ENCODE results near the gene KCNQ1.

DNA sequence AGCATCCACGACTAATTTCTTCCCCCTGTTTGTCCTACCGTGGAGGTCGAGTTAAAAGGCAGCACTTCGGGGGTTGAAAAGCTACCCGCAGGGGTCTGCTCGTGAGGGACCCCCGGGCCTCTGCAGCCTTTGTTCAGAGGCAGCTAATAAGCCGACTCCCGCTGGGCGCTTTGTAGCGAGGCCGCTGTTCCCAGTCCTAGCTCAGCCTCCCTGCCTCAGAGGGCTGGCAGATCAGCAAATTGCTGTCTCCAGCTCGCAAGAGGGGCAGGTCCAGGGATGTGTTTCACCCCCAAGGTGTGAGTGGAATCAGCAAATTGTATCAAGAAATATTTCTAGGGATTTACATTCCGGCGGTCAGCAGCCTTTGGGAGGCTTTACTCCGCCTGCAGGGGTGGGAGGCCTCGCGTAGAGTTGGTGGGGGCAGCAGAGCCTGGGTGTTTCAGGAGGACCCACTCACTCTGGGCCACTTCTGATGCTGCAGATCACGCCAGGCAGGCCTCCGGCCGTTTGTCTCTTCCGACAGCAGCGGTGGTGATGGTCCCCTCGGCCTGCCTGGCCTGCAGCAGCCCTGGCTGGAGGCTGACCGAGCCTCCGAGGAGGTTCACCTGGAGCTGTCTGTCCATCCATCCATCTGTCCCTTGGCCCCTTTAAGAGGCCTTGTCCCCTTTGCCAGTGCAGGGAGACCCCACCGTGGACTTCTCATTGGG is 276.6 kb downstream of the KCNQ1 start:
- TF ChIP-seq CTCF (IDR thresholded peaks at IDR 0.05; ENCODE audit: borderline replicate concordance, extremely low read depth, low read length, poor library complexity, severe bottlenecking) (no peak), EZH2 (IDR thresholded peaks at IDR 0.05; ENCODE audit: borderline replicate concordance, low read depth, low read length, severe bottlenecking) (no peak)
